ENCODE data around the gene MRPL44.
"Not testable (repeated sequence)": the region's sequence is repeated elsewhere in the genome, so short reads cannot be mapped to it uniquely, and the experiment has no call there.

MRPL44 gene

DNA sequence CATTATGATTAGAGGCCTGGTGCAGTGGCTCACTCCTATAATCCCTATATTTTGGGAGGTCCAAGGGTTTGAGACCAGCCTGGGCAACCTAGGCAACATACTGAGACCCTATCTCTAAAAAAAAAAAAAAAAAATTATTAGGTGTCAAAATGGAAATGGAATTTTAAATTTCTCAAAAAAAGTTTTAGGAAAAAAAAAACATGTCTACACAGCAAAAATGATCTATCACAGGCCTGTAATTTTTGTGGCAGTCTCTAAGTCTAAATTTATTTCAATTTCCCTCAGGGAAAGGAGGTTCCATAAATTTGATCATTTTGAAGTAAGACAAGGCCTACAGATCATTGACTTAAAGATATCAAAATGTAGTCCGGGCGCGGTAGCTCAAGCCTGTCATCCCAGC, 16.3 kb downstream of the MRPL44 start:
- no peak for DNase-seq

DNA sequence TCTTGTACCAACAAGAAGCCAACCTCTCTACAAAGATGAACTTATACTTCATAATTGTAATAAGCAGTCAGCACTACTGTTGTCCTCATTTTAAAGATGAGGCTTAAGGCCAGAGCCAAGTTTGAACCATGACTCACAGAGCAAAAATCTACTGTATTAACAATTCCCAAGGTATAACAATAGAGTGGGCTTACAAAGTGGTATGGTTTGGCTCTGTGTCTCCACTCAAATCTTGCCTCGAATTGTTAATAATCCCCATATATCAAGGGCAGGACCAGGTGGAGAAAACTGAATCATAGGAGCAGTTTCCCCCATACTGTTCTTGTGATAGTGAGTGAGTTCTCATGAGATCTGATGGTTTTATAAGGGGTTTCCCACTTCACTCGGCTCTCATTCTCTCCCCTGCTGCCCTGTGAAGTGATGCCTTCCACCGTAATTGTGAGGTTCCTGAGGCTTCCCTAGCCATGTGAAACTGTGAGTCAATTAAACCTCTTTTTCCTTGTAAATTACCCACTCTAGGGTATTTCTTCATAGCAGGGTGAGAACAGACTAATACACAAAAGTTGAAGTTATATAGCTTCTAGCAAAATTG, 19.5 kb downstream of the MRPL44 start:
- no peak for DNase-seq

- DNase-seq, result no peak
These were observed 21.2 kb downstream of the MRPL44 start for GRCh38 chr2:223978451-223978850.

- no peak for DNase-seq
These were observed 22.6 kb downstream of the MRPL44 start for GRCh38 chr2:223979730-223980396.

DNA sequence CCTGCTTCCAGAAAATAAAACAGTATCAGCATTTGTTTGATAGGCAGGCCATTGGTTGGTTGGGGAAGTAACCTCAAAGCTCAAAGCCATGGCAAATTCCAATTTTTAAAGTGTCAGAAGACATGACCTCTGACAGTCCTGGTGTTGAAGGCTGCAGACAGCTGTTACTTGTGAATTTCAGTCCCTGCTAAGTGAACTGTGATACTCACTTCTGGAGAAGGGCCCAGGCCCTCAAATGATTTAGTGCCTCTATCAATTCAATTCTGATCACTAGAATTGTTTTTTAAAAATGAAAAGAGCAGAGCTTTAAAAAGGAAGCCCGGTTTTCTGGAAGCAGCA, 23.1 kb downstream of the MRPL44 start:
- DNase-seq, result no peak

DNA sequence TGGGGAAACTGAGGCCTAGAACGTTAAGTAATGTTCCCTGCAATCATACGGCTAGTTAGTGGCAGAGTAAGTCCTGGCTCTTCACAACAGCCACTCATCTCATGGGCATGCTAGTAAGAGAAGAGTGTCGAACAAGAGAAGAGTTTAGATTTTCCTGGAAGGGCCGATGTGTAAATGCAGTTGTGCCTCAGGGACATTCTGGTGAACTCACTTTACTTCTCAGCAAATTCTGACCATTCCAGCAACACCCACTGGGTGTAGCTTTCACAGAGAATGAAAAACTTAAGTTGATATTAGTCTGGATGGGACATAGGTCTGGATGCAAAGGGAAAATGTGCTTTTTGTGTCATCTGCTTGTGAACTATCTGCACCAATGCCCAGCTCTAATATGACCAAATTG, 23.5 kb downstream of the MRPL44 start:
- no peak for DNase-seq

- no peak for DNase-seq
These were observed 24.0 kb downstream of the MRPL44 start for GRCh38 chr2:223981241-223981640.

DNA sequence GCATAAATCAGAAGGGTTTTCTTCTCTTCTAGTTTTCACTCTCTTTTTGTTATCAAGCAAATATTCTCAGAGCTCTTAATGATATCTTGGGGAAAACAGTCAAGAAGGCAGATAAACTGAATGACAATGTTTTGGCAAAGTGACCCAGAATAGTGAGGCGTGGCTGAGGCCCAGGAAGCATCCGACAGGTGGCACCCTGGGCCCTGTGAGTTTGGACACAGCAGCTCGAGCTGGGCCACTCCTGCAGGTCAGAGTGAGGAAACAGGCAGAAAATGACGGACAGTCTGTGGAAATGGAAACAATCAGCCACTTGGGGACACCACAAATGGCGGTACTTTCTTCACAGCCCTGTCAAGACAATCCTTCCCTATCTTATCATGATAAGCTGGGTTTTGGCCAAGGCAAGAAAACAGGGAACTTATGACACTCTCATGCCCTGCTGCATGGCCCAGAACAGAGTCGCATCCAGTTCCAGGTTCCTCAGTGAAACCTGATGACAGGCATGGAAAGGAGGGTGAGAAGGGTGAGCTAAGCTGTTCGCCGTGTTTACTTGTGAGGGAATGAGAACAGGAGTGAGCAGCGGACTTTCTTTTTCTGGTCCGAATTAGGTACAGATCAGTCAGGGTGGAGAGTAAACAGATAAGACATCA, 32.1 kb downstream of the MRPL44 start:
- no peak for DNase-seq

DNA sequence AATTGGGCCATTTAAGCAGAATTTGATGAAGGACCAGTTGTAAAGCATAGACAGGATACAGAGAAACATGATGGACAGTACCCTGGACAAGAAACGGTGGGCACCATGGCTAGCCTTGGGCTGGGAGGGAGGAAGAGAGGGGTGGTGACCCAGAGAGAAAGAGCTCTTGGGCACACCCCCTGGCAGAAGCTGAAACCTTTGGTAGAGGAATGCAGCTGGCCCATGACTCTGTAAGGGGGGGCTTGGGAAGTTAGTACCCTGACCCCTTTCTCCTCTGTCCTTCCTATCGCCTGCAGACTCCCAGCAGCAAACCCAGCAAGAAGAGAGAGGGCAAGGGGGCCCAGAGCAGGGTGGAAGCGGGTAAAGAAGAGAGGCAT, 32.6 kb downstream of the MRPL44 start:
- no peak for DNase-seq

DNA sequence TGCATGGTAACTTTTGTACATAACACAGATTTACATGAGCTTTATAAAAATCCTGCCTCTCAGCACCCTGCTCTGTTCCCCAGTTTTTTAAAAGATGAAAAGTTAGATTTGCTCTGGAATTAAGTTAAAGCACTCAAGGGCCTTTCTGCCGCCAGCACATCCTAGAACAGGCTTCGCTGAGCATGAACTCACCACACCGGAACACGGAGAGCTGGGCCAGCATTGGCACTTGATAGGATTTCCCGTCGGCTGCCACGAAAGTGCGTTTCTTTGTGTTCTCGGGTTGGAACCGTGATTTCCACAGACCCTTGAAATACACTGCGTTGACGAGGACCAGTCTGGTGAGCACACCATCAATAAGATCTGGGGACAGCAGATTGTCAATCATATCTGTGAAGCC, 34.3 kb downstream of the MRPL44 start:
- DNase-seq, result no peak

DNA sequence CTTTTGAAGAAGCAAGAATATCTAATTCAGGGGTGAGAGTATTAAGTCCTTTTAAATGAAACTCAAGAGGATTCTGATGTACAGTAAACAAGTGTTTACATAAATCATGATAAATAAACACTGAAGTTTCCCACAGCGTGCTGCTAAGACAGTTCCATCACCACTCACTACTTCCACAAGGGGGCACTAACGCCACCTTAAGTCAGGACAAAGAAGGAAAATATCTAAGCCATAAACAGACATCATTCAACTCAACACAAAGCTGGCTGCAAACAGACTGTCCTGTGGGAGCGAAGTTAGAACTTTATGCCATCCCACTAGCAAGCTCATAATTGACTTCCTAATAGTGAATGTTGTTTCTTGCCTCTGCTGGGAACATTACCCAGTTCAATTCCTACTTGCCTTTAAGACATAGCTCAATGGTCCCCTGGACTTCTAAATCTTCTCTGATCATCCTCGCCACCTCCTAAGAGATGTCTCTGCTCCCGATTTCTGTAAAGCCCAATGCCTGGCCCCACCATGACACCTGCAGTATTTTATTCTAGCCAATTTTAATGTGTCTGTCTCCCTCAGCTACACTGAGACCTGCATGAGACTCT, 36.5 kb downstream of the MRPL44 start:
- peak; percentile 62 for DNase-seq

- no peak for DNase-seq
These were observed 37.4 kb downstream of the MRPL44 start for GRCh38 chr2:223994562-223995162.

DNA sequence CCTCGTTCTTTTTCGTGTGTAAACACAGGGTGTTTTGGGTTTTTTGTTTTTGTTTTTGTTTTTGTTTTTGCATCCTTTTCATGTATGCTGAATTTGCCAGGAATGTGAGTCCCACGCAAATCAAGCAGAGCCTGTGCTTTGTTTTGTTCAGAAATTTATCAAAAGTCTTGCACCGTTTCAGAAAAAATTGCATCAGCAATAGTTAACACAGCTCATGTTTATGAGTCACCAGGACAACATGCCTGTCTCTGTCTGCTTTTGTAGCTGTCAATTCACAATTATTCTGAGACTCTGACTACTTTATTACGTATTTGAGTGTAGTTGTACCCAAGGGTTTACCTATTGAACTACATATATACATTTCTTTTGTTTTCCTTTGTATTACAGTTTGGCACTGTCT, 38.3 kb downstream of the MRPL44 start:
- no peak for DNase-seq

GRCh38 chr2:223996391-223996790, 39.1 kb downstream of the MRPL44 start:
- no peak for DNase-seq

- DNase-seq, result no peak
These were observed 40.7 kb downstream of the MRPL44 start for GRCh38 chr2:223997938-223998337.

DNA sequence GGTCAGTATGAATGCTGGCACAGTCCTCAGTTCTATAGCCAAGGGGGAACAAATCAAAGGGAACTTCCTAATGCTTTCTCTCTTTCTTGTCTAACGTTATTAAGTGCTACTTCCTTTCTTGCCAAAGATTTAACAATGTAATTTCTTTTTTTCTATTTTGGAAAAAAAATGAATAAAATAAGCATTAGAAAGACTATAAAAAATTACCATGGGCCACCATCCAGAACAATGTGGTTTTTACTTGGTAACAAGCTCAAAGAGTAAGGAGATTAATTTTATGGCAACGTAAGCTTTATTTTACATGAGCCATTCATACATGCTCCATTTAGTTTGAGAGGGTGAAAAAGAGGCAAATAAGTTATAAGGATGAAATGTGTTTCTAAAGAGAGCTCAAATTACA, 41.7 kb downstream of the MRPL44 start:
- DNase-seq, result no peak

DNA sequence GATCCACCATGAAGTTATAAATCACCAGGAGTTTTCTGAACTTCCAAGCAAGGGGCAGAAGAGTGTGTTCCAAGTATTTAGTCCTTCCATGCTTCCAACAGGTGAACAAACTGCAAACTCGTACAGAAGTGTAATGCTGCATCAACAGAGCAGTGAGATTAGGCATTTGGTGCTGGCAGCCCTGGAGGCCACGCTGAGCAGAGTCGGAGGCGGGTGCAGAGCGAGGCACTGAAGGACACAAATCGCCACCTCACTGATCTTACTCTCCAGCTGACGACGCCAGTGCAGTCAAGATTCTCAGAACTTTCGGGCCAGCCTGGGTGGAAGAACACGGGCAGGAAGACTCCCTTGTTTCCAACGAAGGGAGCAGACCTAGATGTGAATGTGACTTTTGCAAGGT, 42.6 kb downstream of the MRPL44 start:
- DNase-seq, result no peak

- not testable (repeated sequence) for DNase-seq
These were observed 43.4 kb downstream of the MRPL44 start for GRCh38 chr2:224000662-224001061.

DNA sequence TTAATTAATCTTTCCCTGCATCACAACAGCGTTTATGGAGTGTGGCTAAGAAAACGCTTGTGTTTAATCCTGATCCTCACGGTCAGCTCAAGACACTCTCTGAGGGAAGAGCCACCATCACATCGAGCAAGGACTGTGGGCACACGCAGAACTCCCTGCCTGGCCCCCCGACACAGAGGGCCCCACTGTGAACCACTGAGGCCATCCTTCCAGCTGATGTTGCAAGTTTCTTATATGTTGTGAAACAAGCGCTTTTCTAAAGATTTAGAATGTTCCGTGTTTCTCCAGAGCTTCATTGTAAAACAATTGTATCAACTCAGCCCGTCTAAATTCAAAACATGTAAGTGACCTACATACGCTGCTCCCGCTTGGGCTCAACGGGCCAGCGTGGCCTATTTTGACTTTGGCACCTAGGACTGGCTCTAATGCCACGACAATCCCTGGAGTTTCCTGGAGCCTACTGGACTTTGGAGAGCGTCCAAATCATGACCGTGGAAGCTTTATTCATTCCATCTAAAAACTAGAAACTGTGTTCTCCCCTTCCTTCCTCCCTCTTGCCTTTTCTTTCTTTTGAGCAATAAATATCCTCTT, 46.9 kb downstream of the MRPL44 start:
- DNase-seq, result no peak

- no peak for DNase-seq
These were observed 51.5 kb downstream of the MRPL44 start for GRCh38 chr2:224008702-224009261.

GRCh38 chr2:224009605-224010315, 52.5 kb downstream of the MRPL44 start:
- no peak for DNase-seq

- DNase-seq, result no peak
These were observed 54.6 kb downstream of the MRPL44 start for GRCh38 chr2:224011837-224012236.

DNA sequence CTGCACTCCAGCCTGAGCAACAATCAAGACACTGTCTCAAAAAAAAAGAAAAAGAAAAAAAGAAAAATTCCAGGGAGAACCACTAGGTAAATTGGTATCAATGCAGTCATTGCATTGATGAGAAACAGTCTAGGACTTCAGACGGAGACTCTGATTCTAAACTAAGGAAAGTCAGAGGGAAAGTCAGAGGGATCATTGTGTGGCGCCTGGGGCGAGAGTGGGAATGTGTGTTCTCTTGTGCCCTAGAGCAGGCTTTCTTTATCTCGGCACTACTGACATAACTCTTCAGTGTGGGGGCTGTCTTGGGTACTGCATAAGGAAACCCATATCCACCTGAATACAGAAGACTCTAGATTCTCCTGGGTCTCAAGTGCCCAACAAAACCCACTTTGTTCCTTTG, 57.1 kb downstream of the MRPL44 start:
- no peak for DNase-seq

Data from NCI-H1105 treated with DMSO at 0.1 percent for 48 hours (cell line).